ENCODE data around the gene CFAP298.

DNA sequence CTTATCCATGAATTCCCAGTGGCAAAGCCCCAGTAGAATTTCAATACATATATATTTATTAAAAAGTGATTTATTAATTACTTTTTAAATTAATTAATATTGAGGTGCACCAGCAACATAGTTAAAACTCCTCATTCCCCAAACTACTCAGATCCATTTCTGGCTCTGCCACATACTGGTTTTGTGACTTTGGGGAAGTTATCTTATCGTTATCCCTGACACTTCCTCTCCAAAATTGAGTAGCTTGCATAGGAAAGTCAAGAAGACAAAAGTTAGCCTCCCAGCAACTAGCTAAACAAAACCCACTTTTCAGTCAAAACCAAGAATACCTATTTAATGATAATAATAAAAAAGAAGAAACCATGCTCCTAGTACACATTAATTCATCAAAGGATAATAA is 62.7 kb downstream of the CFAP298 start:
- TF ChIP-seq, protein P1, sequence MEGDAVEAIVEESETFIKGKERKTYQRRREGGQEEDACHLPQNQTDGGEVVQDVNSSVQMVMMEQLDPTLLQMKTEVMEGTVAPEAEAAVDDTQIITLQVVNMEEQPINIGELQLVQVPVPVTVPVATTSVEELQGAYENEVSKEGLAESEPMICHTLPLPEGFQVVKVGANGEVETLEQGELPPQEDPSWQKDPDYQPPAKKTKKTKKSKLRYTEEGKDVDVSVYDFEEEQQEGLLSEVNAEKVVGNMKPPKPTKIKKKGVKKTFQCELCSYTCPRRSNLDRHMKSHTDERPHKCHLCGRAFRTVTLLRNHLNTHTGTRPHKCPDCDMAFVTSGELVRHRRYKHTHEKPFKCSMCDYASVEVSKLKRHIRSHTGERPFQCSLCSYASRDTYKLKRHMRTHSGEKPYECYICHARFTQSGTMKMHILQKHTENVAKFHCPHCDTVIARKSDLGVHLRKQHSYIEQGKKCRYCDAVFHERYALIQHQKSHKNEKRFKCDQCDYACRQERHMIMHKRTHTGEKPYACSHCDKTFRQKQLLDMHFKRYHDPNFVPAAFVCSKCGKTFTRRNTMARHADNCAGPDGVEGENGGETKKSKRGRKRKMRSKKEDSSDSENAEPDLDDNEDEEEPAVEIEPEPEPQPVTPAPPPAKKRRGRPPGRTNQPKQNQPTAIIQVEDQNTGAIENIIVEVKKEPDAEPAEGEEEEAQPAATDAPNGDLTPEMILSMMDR (IDR thresholded peaks at IDR 0.05; ENCODE audit: extremely low read depth in 1 of 2, insufficient read depth in 1 of 2, low read depth in 1 of 2, low read length in 2 of 2): no peak
- TF ChIP-seq, protein P2, sequence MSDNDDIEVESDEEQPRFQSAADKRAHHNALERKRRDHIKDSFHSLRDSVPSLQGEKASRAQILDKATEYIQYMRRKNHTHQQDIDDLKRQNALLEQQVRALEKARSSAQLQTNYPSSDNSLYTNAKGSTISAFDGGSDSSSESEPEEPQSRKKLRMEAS (IDR thresholded peaks at IDR 0.05; ENCODE audit: insufficient read depth, insufficient read length): no peak
- TF ChIP-seq POLR2AphosphoS5 (IDR thresholded peaks at IDR 0.05; ENCODE audit: insufficient read depth, low read depth, low read length): no peak
- no peak for TF ChIP-seq GATA2 (IDR thresholded peaks at IDR 0.05; ENCODE audit: insufficient read depth, insufficient read length, low read depth, low read length)
- no peak for TF ChIP-seq JUN (IDR thresholded peaks at IDR 0.05; ENCODE audit: borderline replicate concordance, insufficient read depth, insufficient read length, low read depth)
- TF ChIP-seq EZH2 (IDR thresholded peaks at IDR 0.05; ENCODE audit: borderline replicate concordance, low read depth, low read length, severe bottlenecking): no peak
- no peak for TF ChIP-seq POLR2A (IDR thresholded peaks at IDR 0.05; ENCODE audit: low read depth, low read length)
- no peak for TF ChIP-seq MYC (IDR thresholded peaks at IDR 0.05; ENCODE audit: low read depth, low read length)
- no peak for TF ChIP-seq FOS (IDR thresholded peaks at IDR 0.05; ENCODE audit: borderline replicate concordance, insufficient read depth, low read length)

Measured in endothelial cell of umbilical vein (primary cell).